SU-DHL-6 (cell line): Measurements from ENCODE around the gene NAV2.

Experiments
- CTCF ChIP-seq: fragments of 200-600 bp; sonication (generic); IDR thresholded peaks from one replicate; pipeline ENCODE4 v1.5.1; 2017; ENCODE audit warnings: antibody characterized with exemption, mild to moderate bottlenecking, low read length, moderate library complexity; ENCODE audit not compliant: insufficient read depth, poor library complexity, severe bottlenecking
- EZH2phosphoT487 ChIP-seq: fragments of 200-600 bp; sonication (generic), shearing (Covaris generic); conservative IDR thresholded peaks from 2 replicates; pipeline ENCODE4 v1.6.1; 2018; ENCODE audit warnings: mild to moderate bottlenecking, antibody characterized with exemption, low read length, moderate library complexity, mixed read lengths

GRCh38 chr11:19751055-19751454, 38.4 kb downstream of the NAV2 start:
- TF ChIP-seq CTCF (no peak), EZH2phosphoT487 (no peak)
